HepG2 (cell line): ENCODE measurements around the gene ARHGAP22.

Experiments used
- CHD4 ChIP-seq: fragments of 200-600 bp; sonication (generic); IDR thresholded peaks from 2 replicates; pipeline ENCODE4 v1.7.0; 2017; ENCODE audit warnings: mild to moderate bottlenecking, low read length, borderline replicate concordance
- NCOA2 ChIP-seq: sonication (generic); formaldehyde crosslinking; IDR thresholded peaks from 2 replicates; pipeline ENCODE4 v1.8.0; 2022; ENCODE audit warnings: inconsistent platforms
- TF ChIP-seq, protein P1 (sequence below): sonication (generic); formaldehyde crosslinking; IDR thresholded peaks from 2 replicates; pipeline ENCODE4 v1.5.0; 2020; ENCODE audit warnings: mild to moderate bottlenecking, missing genetic modification reagents, moderate library complexity

DNA sequence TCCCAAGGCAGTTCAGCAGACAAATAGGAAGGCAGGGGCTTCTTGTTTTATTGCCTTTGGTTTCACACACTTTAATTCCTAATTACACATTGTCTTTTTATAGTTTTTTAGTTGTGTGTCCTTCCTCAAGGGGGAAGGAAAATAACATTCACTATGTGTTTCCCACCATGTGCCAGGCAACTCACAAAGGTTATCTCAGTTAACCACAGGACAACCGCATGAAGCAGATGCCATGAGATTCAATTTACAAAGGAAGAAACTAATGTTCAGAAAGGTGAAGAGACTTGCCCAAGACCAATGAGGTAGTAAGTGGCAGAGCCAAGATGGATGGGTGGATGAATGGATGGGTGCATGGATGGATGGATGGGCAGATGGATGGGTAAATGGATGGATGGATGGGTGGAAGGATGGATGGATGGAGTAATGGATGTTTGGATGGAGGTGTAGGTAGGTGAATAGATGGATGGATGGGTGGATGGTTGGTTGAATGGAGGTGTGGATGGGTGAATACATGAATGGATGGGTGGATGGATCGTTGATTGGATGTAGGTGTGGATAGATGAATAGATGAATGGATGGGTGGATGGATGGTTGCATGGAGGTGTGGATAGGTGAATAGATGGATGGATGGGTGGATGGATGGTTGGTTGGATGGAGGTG lies 77.9 kb downstream of the ARHGAP22 start:
- TF ChIP-seq NCOA2 (CRISPR knock-in tag): no peak
- no peak for TF ChIP-seq CHD4
- TF ChIP-seq, protein P1, sequence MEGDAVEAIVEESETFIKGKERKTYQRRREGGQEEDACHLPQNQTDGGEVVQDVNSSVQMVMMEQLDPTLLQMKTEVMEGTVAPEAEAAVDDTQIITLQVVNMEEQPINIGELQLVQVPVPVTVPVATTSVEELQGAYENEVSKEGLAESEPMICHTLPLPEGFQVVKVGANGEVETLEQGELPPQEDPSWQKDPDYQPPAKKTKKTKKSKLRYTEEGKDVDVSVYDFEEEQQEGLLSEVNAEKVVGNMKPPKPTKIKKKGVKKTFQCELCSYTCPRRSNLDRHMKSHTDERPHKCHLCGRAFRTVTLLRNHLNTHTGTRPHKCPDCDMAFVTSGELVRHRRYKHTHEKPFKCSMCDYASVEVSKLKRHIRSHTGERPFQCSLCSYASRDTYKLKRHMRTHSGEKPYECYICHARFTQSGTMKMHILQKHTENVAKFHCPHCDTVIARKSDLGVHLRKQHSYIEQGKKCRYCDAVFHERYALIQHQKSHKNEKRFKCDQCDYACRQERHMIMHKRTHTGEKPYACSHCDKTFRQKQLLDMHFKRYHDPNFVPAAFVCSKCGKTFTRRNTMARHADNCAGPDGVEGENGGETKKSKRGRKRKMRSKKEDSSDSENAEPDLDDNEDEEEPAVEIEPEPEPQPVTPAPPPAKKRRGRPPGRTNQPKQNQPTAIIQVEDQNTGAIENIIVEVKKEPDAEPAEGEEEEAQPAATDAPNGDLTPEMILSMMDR (CRISPR knock-in tag): no peak
